Fibroblast of the conjunctiva (primary cell): ENCODE data around the gene SOX1.

Source experiments
- DNase-seq: peaks from one replicate; pipeline ENCODE4 v3.0.0-alpha.2; 2010; ENCODE audit warnings: low read depth

SOX1 gene

GRCh38 chr13:112106478-112107141 is 39.7 kb downstream of the SOX1 start:
- DNase-seq: no peak

DNA sequence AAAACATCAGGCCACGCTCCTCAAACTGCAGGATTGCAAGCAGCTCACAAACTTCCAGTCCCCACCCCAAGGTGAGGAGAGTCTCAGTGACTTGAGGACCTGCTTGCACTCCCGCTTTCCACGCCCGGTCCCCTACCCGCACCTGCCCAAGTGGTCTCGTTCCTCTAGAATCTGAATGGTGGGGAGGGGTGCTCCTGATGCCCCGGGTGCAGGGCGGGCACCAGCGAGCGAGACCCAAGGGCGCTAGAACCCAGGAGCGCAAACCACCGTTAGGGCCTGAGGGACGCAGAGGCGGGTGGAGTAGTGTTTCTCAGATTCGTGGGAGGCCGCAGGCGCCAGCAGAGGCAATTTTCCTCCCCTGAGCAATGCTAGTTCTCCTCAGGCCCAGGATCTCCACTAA is 40.3 kb downstream of the SOX1 start:
- no peak for DNase-seq

DNA sequence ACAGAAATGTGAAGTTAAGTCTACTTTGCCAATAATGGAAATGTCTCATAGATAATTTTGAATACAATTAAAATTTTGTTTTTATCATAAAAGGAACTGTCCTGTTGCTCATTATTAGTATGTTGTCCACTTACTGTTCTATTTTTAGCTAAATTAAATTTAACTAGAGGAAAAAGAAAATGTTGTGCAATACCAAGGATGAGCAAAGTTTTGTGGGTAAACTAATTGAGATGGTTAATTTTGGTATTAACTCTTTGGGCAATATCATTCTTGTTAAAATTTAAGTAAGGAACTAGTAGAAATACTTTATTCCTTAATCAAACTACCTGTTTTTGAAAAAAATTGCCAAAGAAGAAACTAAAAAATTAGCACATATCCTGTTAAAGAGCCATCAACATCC is 43.5 kb downstream of the SOX1 start:
- DNase-seq: no peak

- no peak for DNase-seq
These were observed 44.4 kb downstream of the SOX1 start for GRCh38 chr13:112111239-112111857.

DNA sequence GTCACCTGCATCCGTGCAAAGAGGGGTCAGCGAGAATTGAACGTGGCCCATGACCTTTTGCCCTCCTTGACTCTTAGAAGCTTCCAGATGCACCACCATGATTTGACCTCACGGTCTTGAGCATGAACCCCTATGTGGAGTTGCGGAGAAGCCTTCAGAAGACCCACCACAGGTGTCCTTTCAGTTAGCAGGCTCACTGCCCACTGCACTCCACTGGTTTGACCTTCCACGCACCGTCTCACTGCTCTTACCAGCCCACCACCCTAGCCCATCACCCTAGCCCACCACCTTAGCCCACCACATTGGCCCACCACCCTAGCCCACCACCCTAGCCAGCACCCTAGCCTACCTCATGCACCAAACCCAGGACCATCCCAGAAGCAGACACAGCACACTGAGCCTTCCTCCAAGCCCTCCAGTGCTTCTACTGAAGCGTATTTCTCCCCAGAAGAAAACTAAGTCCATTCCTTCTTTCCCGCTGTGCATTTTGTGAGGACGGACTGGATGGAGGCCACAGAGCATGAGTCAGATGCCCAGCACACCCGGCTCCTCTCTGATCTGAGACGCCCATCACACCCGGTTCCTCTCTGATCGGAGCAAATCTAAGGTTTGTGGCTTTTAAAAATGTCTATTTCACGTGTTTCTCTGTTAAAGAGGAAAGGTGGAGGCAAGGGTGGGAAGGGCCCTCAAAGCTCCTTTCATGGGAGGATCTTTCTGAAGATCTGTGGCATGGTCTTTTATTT is 45.8 kb downstream of the SOX1 start:
- DNase-seq: no peak

DNA sequence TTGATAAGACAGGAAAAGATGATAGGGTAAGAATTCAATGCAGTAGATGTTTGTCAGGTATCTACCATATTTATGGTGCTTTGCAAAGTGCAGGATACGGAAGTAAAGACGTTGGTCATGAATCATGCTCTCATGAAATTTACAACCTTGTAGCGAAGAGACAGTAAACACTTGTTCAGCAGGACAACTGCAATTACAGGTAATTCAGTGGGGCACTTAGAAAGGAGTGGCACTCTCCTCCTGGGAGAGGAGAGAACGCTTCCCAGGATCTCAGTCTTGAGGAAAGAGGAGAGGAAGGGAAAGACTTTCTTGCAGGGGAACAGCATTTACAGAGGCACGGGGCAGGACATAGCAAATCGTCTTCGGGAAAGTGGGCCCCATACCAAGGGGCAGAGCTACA is 46.4 kb downstream of the SOX1 start:
- no peak for DNase-seq

GRCh38 chr13:112113851-112114250 is 46.9 kb downstream of the SOX1 start:
- DNase-seq: no peak

DNA sequence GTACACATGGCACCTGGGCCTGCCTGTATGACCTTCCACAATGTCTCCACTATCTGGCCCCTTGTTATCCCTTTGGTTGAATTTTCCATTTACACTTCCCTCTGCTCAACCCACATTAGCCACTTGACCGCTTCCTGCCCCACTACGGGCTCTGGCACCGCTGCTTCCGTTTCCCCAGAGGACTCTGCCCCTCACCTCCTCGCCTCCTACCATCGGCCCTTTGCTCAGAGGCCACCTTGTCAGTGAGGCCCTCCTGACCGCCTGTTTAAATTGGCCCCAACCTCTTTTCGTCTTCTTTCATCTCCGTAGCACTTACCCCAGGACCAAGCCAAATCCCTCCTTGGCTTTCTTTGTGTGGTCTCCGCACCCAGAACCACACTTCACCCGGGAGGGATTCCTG is 47.4 kb downstream of the SOX1 start:
- no peak for DNase-seq

- DNase-seq: no peak
These were observed 48.6 kb downstream of the SOX1 start for GRCh38 chr13:112115403-112116091.

GRCh38 chr13:112116187-112116950 is 49.4 kb downstream of the SOX1 start:
- no peak for DNase-seq

- no peak for DNase-seq
These were observed 50.5 kb downstream of the SOX1 start for GRCh38 chr13:112117258-112117954.

GRCh38 chr13:112117955-112118302 is 51.0 kb downstream of the SOX1 start:
- no peak for DNase-seq

- DNase-seq: no peak
These were observed 51.6 kb downstream of the SOX1 start for GRCh38 chr13:112118451-112119064.

- DNase-seq: no peak
These were observed 52.5 kb downstream of the SOX1 start for GRCh38 chr13:112119192-112120030.

- no peak for DNase-seq
These were observed 53.1 kb downstream of the SOX1 start for GRCh38 chr13:112120031-112120373.
